22Rv1 (cell line): Measurements from ENCODE around the gene PNMA8A.

Experiments
- ZFX ChIP-seq: fragments of 450-650 bp; IDR thresholded peaks from 2 replicates; pipeline ENCODE4 v1.6.1; 2017; ENCODE audit warnings: antibody characterized with exemption, borderline replicate concordance
- TF ChIP-seq, protein P1 (sequence below): fragments of 450-650 bp; IDR thresholded peaks from 2 replicates; pipeline ENCODE4 v1.5.1; 2017; ENCODE audit warnings: mild to moderate bottlenecking

DNA sequence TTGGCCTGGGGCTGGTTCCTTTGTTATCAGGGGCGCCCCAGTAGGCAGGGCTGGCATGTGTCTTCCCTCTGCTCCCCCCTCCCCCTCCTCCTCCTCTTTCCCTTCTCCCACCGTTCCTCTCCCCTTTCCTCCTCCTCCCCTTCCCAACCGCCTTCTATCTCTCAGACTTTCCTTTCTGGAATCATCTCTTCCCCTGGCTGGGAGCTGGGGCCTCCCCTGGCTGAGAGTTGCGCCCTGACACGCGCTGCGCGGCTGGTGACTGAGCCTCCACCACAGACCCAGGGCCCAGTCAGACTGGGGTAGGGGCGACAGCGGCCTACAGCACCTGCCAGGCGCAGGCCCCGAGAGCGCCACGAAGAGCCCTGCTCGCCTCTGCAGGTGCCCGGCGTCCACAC, 21.5 kb upstream of the PNMA8A start:
- TF ChIP-seq, protein P1, sequence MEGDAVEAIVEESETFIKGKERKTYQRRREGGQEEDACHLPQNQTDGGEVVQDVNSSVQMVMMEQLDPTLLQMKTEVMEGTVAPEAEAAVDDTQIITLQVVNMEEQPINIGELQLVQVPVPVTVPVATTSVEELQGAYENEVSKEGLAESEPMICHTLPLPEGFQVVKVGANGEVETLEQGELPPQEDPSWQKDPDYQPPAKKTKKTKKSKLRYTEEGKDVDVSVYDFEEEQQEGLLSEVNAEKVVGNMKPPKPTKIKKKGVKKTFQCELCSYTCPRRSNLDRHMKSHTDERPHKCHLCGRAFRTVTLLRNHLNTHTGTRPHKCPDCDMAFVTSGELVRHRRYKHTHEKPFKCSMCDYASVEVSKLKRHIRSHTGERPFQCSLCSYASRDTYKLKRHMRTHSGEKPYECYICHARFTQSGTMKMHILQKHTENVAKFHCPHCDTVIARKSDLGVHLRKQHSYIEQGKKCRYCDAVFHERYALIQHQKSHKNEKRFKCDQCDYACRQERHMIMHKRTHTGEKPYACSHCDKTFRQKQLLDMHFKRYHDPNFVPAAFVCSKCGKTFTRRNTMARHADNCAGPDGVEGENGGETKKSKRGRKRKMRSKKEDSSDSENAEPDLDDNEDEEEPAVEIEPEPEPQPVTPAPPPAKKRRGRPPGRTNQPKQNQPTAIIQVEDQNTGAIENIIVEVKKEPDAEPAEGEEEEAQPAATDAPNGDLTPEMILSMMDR = no peak
- no peak for TF ChIP-seq ZFX
